Measurements from ENCODE around the gene TBC1D22B.

Gene TBC1D22B

GRCh38 chr6:37277001-37277409, 19.4 kb downstream of the TBC1D22B start:
- peaks cover 11% of the 10 kb centered on the region for H3K36me3 ChIP-seq (ENCODE audit: control insufficient read depth, insufficient read depth, low read length)
- no peak overlapping the region for H3K9ac ChIP-seq (ENCODE audit: low read depth, low read length)
- no peaks in the 10 kb centered on the region for H3K9me3 ChIP-seq (ENCODE audit: control insufficient read depth, insufficient read depth, low read length)
- no peak overlapping the region for H3K4me3 ChIP-seq (ENCODE audit: low read depth, low read length)
- H3K27me3 ChIP-seq (ENCODE audit: control insufficient read depth, insufficient read depth, low read length), result no peaks in the 10 kb centered on the region
- H3K4me1 ChIP-seq (ENCODE audit: control insufficient read depth, insufficient read depth, low read length), result peaks cover 2% of the 10 kb centered on the region

- no peak overlapping the region for H3K4me3 ChIP-seq (ENCODE audit: low read depth, low read length)
- no peak overlapping the region for H3K9ac ChIP-seq (ENCODE audit: low read depth, low read length)
These were observed 22.0 kb downstream of the TBC1D22B start for GRCh38 chr6:37279366-37280134.

GRCh38 chr6:37280162-37280887, 22.8 kb downstream of the TBC1D22B start:
- Histone ChIP-seq H3K9me3 (ENCODE audit: control insufficient read depth, insufficient read depth, low read length) (no peaks in the 10 kb centered on the region), H3K4me3 (ENCODE audit: low read depth, low read length) (no peak overlapping the region), H3K36me3 (ENCODE audit: control insufficient read depth, insufficient read depth, low read length) (peaks cover 29% of the 10 kb centered on the region), H3K27me3 (ENCODE audit: control insufficient read depth, insufficient read depth, low read length) (no peaks in the 10 kb centered on the region), H3K4me1 (ENCODE audit: control insufficient read depth, insufficient read depth, low read length) (no peaks in the 10 kb centered on the region), H3K9ac (ENCODE audit: low read depth, low read length) (no peak overlapping the region)

More at GRCh38 chr6:37279366-37280134, 22.0 kb downstream of the TBC1D22B start:
- Histone ChIP-seq H3K36me3 (ENCODE audit: control insufficient read depth, insufficient read depth, low read length) (peaks cover 22% of the 10 kb centered on the region), H3K27me3 (ENCODE audit: control insufficient read depth, insufficient read depth, low read length) (no peaks in the 10 kb centered on the region), H3K9me3 (ENCODE audit: control insufficient read depth, insufficient read depth, low read length) (no peaks in the 10 kb centered on the region), H3K4me1 (ENCODE audit: control insufficient read depth, insufficient read depth, low read length) (no peaks in the 10 kb centered on the region)

GRCh38 chr6:37282371-37282770, 24.8 kb downstream of the TBC1D22B start:
- H3K4me1 ChIP-seq (ENCODE audit: control insufficient read depth, insufficient read depth, low read length), result no peaks in the 10 kb centered on the region
- no peaks in the 10 kb centered on the region for H3K27me3 ChIP-seq (ENCODE audit: control insufficient read depth, insufficient read depth, low read length)
- H3K36me3 ChIP-seq (ENCODE audit: control insufficient read depth, insufficient read depth, low read length), result peaks cover 34% of the 10 kb centered on the region

GRCh38 chr6:37283268-37283667, 25.7 kb downstream of the TBC1D22B start:
- peaks cover 34% of the 10 kb centered on the region for H3K36me3 ChIP-seq (ENCODE audit: control insufficient read depth, insufficient read depth, low read length)
- no peak overlapping the region for H3K4me3 ChIP-seq (ENCODE audit: low read depth, low read length)
- H3K4me1 ChIP-seq (ENCODE audit: control insufficient read depth, insufficient read depth, low read length), result no peaks in the 10 kb centered on the region
- H3K27me3 ChIP-seq (ENCODE audit: control insufficient read depth, insufficient read depth, low read length), result no peaks in the 10 kb centered on the region
- H3K9me3 ChIP-seq (ENCODE audit: control insufficient read depth, insufficient read depth, low read length), result no peaks in the 10 kb centered on the region
- no peak overlapping the region for H3K9ac ChIP-seq (ENCODE audit: low read depth, low read length)

More at GRCh38 chr6:37282371-37282770, 24.8 kb downstream of the TBC1D22B start:
- Histone ChIP-seq H3K9ac (ENCODE audit: low read depth, low read length) (no peak overlapping the region), H3K4me3 (ENCODE audit: low read depth, low read length) (no peak overlapping the region), H3K9me3 (ENCODE audit: control insufficient read depth, insufficient read depth, low read length) (no peaks in the 10 kb centered on the region)

GRCh38 chr6:37283671-37284151, 26.1 kb downstream of the TBC1D22B start:
- H3K4me3 ChIP-seq (ENCODE audit: low read depth, low read length), result no peak overlapping the region
- no peaks in the 10 kb centered on the region for H3K27me3 ChIP-seq (ENCODE audit: control insufficient read depth, insufficient read depth, low read length)
- H3K9ac ChIP-seq (ENCODE audit: low read depth, low read length), result no peak overlapping the region
- peaks cover 34% of the 10 kb centered on the region for H3K36me3 ChIP-seq (ENCODE audit: control insufficient read depth, insufficient read depth, low read length)
- H3K9me3 ChIP-seq (ENCODE audit: control insufficient read depth, insufficient read depth, low read length), result no peaks in the 10 kb centered on the region
- H3K4me1 ChIP-seq (ENCODE audit: control insufficient read depth, insufficient read depth, low read length), result no peaks in the 10 kb centered on the region

GRCh38 chr6:37284781-37285180, 27.2 kb downstream of the TBC1D22B start:
- no peak overlapping the region for H3K9ac ChIP-seq (ENCODE audit: low read depth, low read length)
- no peaks in the 10 kb centered on the region for H3K4me1 ChIP-seq (ENCODE audit: control insufficient read depth, insufficient read depth, low read length)
- peaks cover 28% of the 10 kb centered on the region for H3K36me3 ChIP-seq (ENCODE audit: control insufficient read depth, insufficient read depth, low read length)
- H3K27me3 ChIP-seq (ENCODE audit: control insufficient read depth, insufficient read depth, low read length), result no peaks in the 10 kb centered on the region
- no peaks in the 10 kb centered on the region for H3K9me3 ChIP-seq (ENCODE audit: control insufficient read depth, insufficient read depth, low read length)
- H3K4me3 ChIP-seq (ENCODE audit: low read depth, low read length), result no peak overlapping the region

GRCh38 chr6:37285861-37286311, 28.3 kb downstream of the TBC1D22B start:
- Histone ChIP-seq H3K9me3 (ENCODE audit: control insufficient read depth, insufficient read depth, low read length) (no peaks in the 10 kb centered on the region), H3K4me1 (ENCODE audit: control insufficient read depth, insufficient read depth, low read length) (no peaks in the 10 kb centered on the region), H3K4me3 (ENCODE audit: low read depth, low read length) (no peak overlapping the region), H3K36me3 (ENCODE audit: control insufficient read depth, insufficient read depth, low read length) (peaks cover 25% of the 10 kb centered on the region), H3K27me3 (ENCODE audit: control insufficient read depth, insufficient read depth, low read length) (no peaks in the 10 kb centered on the region), H3K9ac (ENCODE audit: low read depth, low read length) (no peak overlapping the region)

GRCh38 chr6:37287519-37288157, 30.1 kb downstream of the TBC1D22B start:
- Histone ChIP-seq H3K4me1 (ENCODE audit: control insufficient read depth, insufficient read depth, low read length) (no peaks in the 10 kb centered on the region), H3K4me3 (ENCODE audit: low read depth, low read length) (no peak overlapping the region), H3K36me3 (ENCODE audit: control insufficient read depth, insufficient read depth, low read length) (peaks cover 24% of the 10 kb centered on the region), H3K9me3 (ENCODE audit: control insufficient read depth, insufficient read depth, low read length) (no peaks in the 10 kb centered on the region), H3K9ac (ENCODE audit: low read depth, low read length) (no peak overlapping the region), H3K27me3 (ENCODE audit: control insufficient read depth, insufficient read depth, low read length) (no peaks in the 10 kb centered on the region)

- Histone ChIP-seq H3K27me3 (ENCODE audit: control insufficient read depth, insufficient read depth, low read length) (no peaks in the 10 kb centered on the region), H3K4me1 (ENCODE audit: control insufficient read depth, insufficient read depth, low read length) (no peaks in the 10 kb centered on the region), H3K36me3 (ENCODE audit: control insufficient read depth, insufficient read depth, low read length) (peaks cover 23% of the 10 kb centered on the region), H3K9ac (ENCODE audit: low read depth, low read length) (no peak overlapping the region), H3K9me3 (ENCODE audit: control insufficient read depth, insufficient read depth, low read length) (no peaks in the 10 kb centered on the region), H3K4me3 (ENCODE audit: low read depth, low read length) (no peak overlapping the region)
These were observed 30.7 kb downstream of the TBC1D22B start for GRCh38 chr6:37288247-37288646.

GRCh38 chr6:37289931-37290330, 32.4 kb downstream of the TBC1D22B start:
- H3K27me3 ChIP-seq (ENCODE audit: control insufficient read depth, insufficient read depth, low read length), result no peaks in the 10 kb centered on the region
- peaks cover 15% of the 10 kb centered on the region for H3K36me3 ChIP-seq (ENCODE audit: control insufficient read depth, insufficient read depth, low read length)
- H3K9me3 ChIP-seq (ENCODE audit: control insufficient read depth, insufficient read depth, low read length), result no peaks in the 10 kb centered on the region
- no peak overlapping the region for H3K4me3 ChIP-seq (ENCODE audit: low read depth, low read length)
- no peaks in the 10 kb centered on the region for H3K4me1 ChIP-seq (ENCODE audit: control insufficient read depth, insufficient read depth, low read length)
- H3K9ac ChIP-seq (ENCODE audit: low read depth, low read length), result no peak overlapping the region
